Measurements from ENCODE around the gene SMAD6. TPM values are rescaled to one million over a fixed set of nuclear protein-coding genes. Genes with fewer than 3 reads are reported as not detected.

Gene SMAD6
- total and polyA plus RNA-seq, 7 donors = 0.52 to 5.5 (median 3.0) TPM

GRCh38 chr15:66707310-66708082 lies 5.5 kb downstream of the SMAD6 start:
- no peaks in the 10 kb centered on the region for H3K9me3 ChIP-seq
- DNase-seq (no peak), ATAC-seq (no peak)
- H3K4me3 ChIP-seq = peak overlapping the region; percentile 34
- intact Hi-C loops (cut with DNase I) = no loop called here
- no peaks in the 10 kb centered on the region for H3K27me3 ChIP-seq (ENCODE audit: insufficient read depth in 3 of 3, low read length in 2 of 3)
- H3K27ac ChIP-seq = no peak overlapping the region
- H3K36me3 ChIP-seq (ENCODE audit: insufficient read depth in 1 of 2, low read depth in 1 of 2) = no peaks in the 10 kb centered on the region
- TF ChIP-seq CTCF (IDR thresholded peaks at IDR 0.05) = no peak
- peaks cover 10% of the 10 kb centered on the region for H3K4me1 ChIP-seq
- WGBS, 3 donors = 30 to 50% (median 39%) methylated on average over 16 of the region's 16 CpGs

GRCh38 chr15:66708389-66708788 lies 6.4 kb downstream of the SMAD6 start:
- H3K4me1 ChIP-seq = peaks cover 6% of the 10 kb centered on the region
- intact Hi-C loops (cut with DNase I) = no loop called here
- DNase-seq (no peak), ATAC-seq (no peak)
- no peaks in the 10 kb centered on the region for H3K9me3 ChIP-seq
- H3K27ac ChIP-seq = no peak overlapping the region
- no peak for TF ChIP-seq CTCF (IDR thresholded peaks at IDR 0.05)
- WGBS, 3 donors = 96 to 97% (median 96%) methylated on average over 7 of the region's 7 CpGs
- H3K27me3 ChIP-seq (ENCODE audit: insufficient read depth in 3 of 3, low read length in 2 of 3) = no peaks in the 10 kb centered on the region
- H3K4me3 ChIP-seq = no peak overlapping the region
- H3K36me3 ChIP-seq (ENCODE audit: insufficient read depth in 1 of 2, low read depth in 1 of 2) = no peaks in the 10 kb centered on the region

DNA sequence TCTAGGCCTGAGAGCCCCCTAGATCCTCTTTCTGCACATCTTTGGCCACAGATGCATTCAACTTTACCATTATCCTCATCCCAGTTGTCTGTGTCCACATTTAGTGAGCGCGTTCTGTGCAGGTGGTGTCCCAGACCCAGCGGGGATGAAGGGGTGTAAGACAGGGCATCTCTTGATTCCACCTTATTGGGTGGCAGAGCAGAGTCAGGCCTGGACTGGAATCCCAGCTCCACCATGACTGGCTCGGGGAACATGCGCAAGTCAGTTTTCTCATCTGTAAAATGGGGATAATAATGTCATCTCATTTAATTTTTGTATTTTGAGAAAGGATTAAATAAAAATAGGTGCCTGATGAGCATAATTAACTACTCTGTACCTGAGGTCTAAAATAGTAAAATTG lies 7.8 kb downstream of the SMAD6 start:
- no peak for ATAC-seq
- intact Hi-C loops (cut with DNase I) = no loop called here
- no peaks in the 10 kb centered on the region for H3K9me3 ChIP-seq
- no peaks in the 10 kb centered on the region for H3K27me3 ChIP-seq (ENCODE audit: insufficient read depth in 3 of 3, low read length in 2 of 3)
- 95 to 98% (median 97%) methylated on average over 5 of the region's 5 CpGs for WGBS, 3 donors
- DNase-seq = no peak
- H3K4me3 ChIP-seq = no peak overlapping the region
- no peaks in the 10 kb centered on the region for H3K36me3 ChIP-seq (ENCODE audit: insufficient read depth in 1 of 2, low read depth in 1 of 2)
- H3K27ac ChIP-seq = no peak overlapping the region
- no peak for TF ChIP-seq CTCF (IDR thresholded peaks at IDR 0.05)
- H3K4me1 ChIP-seq = peaks cover 6% of the 10 kb centered on the region

GRCh38 chr15:66711260-66711659 lies 9.2 kb downstream of the SMAD6 start:
- Histone ChIP-seq H3K36me3 (ENCODE audit: insufficient read depth in 1 of 2, low read depth in 1 of 2) (peaks cover 0 to 2% of the 10 kb centered on the region in 2 donors), H3K9me3 (no peaks in the 10 kb centered on the region), H3K4me1 (peaks cover 6% of the 10 kb centered on the region), H3K27me3 (ENCODE audit: insufficient read depth in 3 of 3, low read length in 2 of 3) (no peaks in the 10 kb centered on the region), H3K27ac (no peak overlapping the region), H3K4me3 (no peak overlapping the region)
- DNase-seq (no peak), ATAC-seq (no peak)
- intact Hi-C loops (cut with DNase I) = no loop called here
- WGBS, 3 donors = 31 to 58% (median 49%) methylated on average over 2 of the region's 2 CpGs
- TF ChIP-seq CTCF (IDR thresholded peaks at IDR 0.05) = no peak

DNA sequence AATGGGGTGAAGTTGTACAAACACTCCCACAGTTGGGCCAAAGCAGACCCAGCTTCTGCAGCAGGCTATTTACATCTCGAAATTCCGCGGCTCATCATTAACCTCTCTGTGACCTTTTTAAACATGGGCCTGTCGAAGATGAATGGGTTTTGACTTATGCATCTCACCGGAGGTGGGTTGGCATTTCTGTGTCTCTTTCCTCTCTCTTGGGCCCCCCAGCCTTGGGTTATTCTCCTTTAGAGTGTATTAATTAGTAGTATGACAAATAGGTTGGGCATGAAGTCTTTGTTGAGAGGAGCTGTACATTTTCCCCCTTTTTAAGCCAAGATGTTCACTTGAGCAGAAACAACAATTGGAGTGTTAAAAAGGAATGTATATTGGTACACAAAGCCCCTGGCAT lies 9.8 kb downstream of the SMAD6 start:
- DNase-seq (no peak), ATAC-seq (no peak)
- Histone ChIP-seq H3K27me3 (ENCODE audit: insufficient read depth in 3 of 3, low read length in 2 of 3) (no peaks in the 10 kb centered on the region), H3K27ac (no peak overlapping the region), H3K36me3 (ENCODE audit: insufficient read depth in 1 of 2, low read depth in 1 of 2) (peaks cover 0 to 5% of the 10 kb centered on the region in 2 donors), H3K4me1 (peaks cover 6% of the 10 kb centered on the region), H3K9me3 (no peaks in the 10 kb centered on the region), H3K4me3 (no peak overlapping the region)
- 72 to 85% (median 83%) methylated on average over 5 of the region's 5 CpGs for WGBS, 3 donors
- intact Hi-C loops (cut with DNase I) = no loop called here
- no peak for TF ChIP-seq CTCF (IDR thresholded peaks at IDR 0.05)

Data from psoas muscle (tissue), 8 donors.